ENCODE measurements around the gene CCDC86. TPM values are rescaled to one million over a fixed set of nuclear protein-coding genes. Genes with fewer than 3 reads are reported as not detected.

The CCDC86 gene
- total and polyA plus RNA-seq, 3 donors from 2014 or later, result 60.7 to 134 (median 64.7) TPM

- DNase-seq, result peak; percentile 9
- WGBS, 2 donors, result 97% methylated on average over 4 to 7 of the region's 7 CpGs
- H3K27ac ChIP-seq, result peak overlapping the region in 1 of 2 donors; percentile 66
- no peaks in the 10 kb centered on the region for H3K36me3 ChIP-seq (ENCODE audit: low read depth, missing control alignments)
- H3K9me3 ChIP-seq, result no peaks in the 10 kb centered on the region
- H3K4me3 ChIP-seq, result no peak overlapping the region
- TF ChIP-seq CTCF (IDR thresholded peaks at IDR 0.05) (no peak), POLR2A (IDR thresholded peaks at IDR 0.05) (no peak)
- no peaks in the 10 kb centered on the region for H3K27me3 ChIP-seq
- intact Hi-C loops (cut with DNase I; ENCODE audit: low total_unique reads), result no loop called here
- peaks cover 18% of the 10 kb centered on the region for H3K4me1 ChIP-seq
Observed at GRCh38 chr11:60869451-60869825, 27.5 kb downstream of the CCDC86 start.

DNA sequence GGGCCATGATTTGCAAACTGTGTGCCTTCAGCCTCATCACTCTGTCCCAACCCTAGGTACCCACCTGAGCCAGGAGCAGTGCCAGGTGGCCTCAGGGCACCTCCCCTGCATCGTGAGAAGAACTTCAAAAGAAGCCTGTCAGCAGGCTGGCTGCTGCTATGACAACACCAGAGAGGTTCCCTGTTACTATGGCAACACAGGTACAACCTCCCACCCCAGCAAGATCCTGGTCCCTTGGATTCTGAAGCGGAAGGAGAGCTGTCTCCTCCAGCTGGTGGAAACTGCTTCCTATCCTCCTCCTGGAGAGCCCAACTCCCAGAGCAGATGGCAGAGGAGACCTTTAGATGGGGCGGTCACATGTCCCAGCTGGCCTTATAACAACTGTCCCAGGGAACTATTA, 28.4 kb downstream of the CCDC86 start:
- intact Hi-C loops (cut with DNase I; ENCODE audit: low total_unique reads), result no loop called here
- Histone ChIP-seq H3K36me3 (ENCODE audit: low read depth, missing control alignments) (no peaks in the 10 kb centered on the region), H3K9me3 (no peaks in the 10 kb centered on the region), H3K27ac (peak overlapping the region; percentile 44 to 66), H3K4me1 (peaks cover 18% of the 10 kb centered on the region), H3K4me3 (no peak overlapping the region), H3K27me3 (no peaks in the 10 kb centered on the region)
- no peak for TF ChIP-seq CTCF (IDR thresholded peaks at IDR 0.05)
- TF ChIP-seq POLR2A (IDR thresholded peaks at IDR 0.05), result no peak
- DNase-seq, result peak; percentile 10
- WGBS, 2 donors, result 83 to 90% methylated on average over 3 of the region's 3 CpGs

DNA sequence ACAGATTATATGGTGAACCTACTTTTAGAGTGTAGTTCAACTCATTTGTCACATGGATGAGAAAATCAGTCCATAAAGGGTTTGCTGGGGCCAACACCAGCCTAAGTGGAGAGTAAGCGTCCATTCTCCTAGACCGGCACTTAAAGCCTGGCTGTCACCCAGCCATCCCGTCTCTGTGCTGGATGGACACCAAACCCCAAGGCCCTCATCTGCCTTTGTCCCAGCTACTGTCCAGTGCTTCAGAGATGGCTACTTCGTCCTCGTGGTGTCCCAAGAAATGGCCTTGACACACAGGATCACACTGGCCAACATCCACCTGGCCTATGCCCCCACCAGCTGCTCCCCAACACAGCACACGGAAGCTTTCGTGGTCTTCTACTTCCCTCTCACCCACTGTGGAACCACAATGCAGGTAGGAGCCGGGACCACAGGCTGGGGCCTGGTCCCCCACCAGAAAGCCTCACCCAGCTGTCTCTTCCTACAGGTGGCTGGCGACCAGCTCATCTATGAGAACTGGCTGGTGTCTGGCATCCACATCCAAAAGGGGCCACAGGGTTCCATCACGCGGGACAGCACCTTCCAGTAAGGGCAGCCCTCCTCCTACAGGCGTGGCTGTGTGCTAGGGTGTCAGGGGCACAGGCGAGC, 28.9 kb downstream of the CCDC86 start:
- DNase-seq, result peak; percentile 9

GRCh38 chr11:60871378-60872061, 29.6 kb downstream of the CCDC86 start:
- H3K9me3 ChIP-seq, result no peaks in the 10 kb centered on the region
- 84 to 100% methylated on average over 2 to 7 of the region's 7 CpGs for WGBS, 2 donors
- no peaks in the 10 kb centered on the region for H3K27me3 ChIP-seq
- no peaks in the 10 kb centered on the region for H3K36me3 ChIP-seq (ENCODE audit: low read depth, missing control alignments)
- H3K4me3 ChIP-seq, result no peak overlapping the region
- H3K27ac ChIP-seq, result peak overlapping the region in 1 of 2 donors; percentile 66
- no peak for DNase-seq
- no peak for TF ChIP-seq POLR2A (IDR thresholded peaks at IDR 0.05)
- no peak for TF ChIP-seq CTCF (IDR thresholded peaks at IDR 0.05)
- intact Hi-C loops (cut with DNase I; ENCODE audit: low total_unique reads), result no loop called here
- H3K4me1 ChIP-seq, result peaks cover 18% of the 10 kb centered on the region

More for the DNA sequence above, 28.9 kb downstream of the CCDC86 start:
- WGBS, 2 donors, result 67 to 83% methylated on average over 9 to 13 of the region's 13 CpGs
- Histone ChIP-seq H3K4me3 (no peak overlapping the region), H3K27ac (peak overlapping the region; percentile 44 to 66), H3K4me1 (peaks cover 18% of the 10 kb centered on the region), H3K27me3 (no peaks in the 10 kb centered on the region), H3K36me3 (ENCODE audit: low read depth, missing control alignments) (no peaks in the 10 kb centered on the region), H3K9me3 (no peaks in the 10 kb centered on the region)
- intact Hi-C loops (cut with DNase I; ENCODE audit: low total_unique reads), result no loop called here
- no peak for TF ChIP-seq POLR2A (IDR thresholded peaks at IDR 0.05)
- TF ChIP-seq CTCF (IDR thresholded peaks at IDR 0.05), result no peak
